ENCODE measurements around the gene TMEM145.

TMEM145 gene

DNA sequence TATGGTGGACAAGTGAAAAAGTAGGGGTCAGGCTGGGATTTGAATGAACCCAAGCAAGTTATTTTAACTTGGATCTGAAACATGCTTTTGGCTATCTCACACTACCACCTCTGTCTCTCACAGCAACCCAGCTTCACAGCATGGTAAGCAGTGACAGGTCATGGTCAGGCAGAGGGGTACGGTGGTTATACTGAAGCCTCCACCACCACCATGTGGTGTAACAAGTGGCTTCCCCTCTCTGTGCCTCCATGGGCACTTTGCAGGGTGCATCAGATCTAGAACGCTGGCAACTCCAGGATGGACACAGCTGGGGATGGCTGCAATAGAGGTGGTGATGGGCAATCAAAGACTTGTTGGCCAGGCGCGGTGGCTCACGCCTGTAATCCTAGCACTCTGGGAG lies 739 bp upstream of the TMEM145 start:
- Histone ChIP-seq H3K79me2 (ENCODE audit: low read length) (no peaks in the 10 kb centered on the region), H3K9me3 (replicated peaks; ENCODE audit: insufficient read depth, low read length) (no peaks in the 10 kb centered on the region), H3K27ac (ENCODE audit: low read length) (no peak overlapping the region), H4K20me1 (ENCODE audit: insufficient read depth, low read length) (no peaks in the 10 kb centered on the region), H3K9me2 (replicated peaks; ENCODE audit: insufficient read depth, low read length) (no peaks in the 10 kb centered on the region), H3K4me2 (ENCODE audit: low read depth, low read length) (peak overlapping the region; percentile 81; the same call in 1 of the 2 replicates), H3F3A (ENCODE audit: insufficient read depth, low read length) (no peaks in the 10 kb centered on the region), H3K9ac (ENCODE audit: low read length) (no peak overlapping the region), H3K4me1 (ENCODE audit: low read length) (peaks cover 3% of the 10 kb centered on the region; the same call in 1 of the 2 replicates), H3K4me3 (ENCODE audit: low read length) (no peak overlapping the region), H3K36me3 (replicated peaks; ENCODE audit: insufficient read depth, low read length) (no peaks in the 10 kb centered on the region), H3K27me3 (replicated peaks; ENCODE audit: insufficient read depth, low read length) (peaks cover 37% of the 10 kb centered on the region), H2AFZ (ENCODE audit: low read length) (no peak overlapping the region)
- DNase-seq = no peak
- TF ChIP-seq EZH2phosphoT487 (IDR thresholded peaks at IDR 0.05; ENCODE audit: low read length) (no peak), EZH2 (optimal IDR thresholded peaks at IDR 0.05; ENCODE audit: low read depth, low read length) (no peak)
- TF ChIP-seq, protein P1, sequence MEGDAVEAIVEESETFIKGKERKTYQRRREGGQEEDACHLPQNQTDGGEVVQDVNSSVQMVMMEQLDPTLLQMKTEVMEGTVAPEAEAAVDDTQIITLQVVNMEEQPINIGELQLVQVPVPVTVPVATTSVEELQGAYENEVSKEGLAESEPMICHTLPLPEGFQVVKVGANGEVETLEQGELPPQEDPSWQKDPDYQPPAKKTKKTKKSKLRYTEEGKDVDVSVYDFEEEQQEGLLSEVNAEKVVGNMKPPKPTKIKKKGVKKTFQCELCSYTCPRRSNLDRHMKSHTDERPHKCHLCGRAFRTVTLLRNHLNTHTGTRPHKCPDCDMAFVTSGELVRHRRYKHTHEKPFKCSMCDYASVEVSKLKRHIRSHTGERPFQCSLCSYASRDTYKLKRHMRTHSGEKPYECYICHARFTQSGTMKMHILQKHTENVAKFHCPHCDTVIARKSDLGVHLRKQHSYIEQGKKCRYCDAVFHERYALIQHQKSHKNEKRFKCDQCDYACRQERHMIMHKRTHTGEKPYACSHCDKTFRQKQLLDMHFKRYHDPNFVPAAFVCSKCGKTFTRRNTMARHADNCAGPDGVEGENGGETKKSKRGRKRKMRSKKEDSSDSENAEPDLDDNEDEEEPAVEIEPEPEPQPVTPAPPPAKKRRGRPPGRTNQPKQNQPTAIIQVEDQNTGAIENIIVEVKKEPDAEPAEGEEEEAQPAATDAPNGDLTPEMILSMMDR (IDR thresholded peaks at IDR 0.05; ENCODE audit: low read length) = no peak

DNA sequence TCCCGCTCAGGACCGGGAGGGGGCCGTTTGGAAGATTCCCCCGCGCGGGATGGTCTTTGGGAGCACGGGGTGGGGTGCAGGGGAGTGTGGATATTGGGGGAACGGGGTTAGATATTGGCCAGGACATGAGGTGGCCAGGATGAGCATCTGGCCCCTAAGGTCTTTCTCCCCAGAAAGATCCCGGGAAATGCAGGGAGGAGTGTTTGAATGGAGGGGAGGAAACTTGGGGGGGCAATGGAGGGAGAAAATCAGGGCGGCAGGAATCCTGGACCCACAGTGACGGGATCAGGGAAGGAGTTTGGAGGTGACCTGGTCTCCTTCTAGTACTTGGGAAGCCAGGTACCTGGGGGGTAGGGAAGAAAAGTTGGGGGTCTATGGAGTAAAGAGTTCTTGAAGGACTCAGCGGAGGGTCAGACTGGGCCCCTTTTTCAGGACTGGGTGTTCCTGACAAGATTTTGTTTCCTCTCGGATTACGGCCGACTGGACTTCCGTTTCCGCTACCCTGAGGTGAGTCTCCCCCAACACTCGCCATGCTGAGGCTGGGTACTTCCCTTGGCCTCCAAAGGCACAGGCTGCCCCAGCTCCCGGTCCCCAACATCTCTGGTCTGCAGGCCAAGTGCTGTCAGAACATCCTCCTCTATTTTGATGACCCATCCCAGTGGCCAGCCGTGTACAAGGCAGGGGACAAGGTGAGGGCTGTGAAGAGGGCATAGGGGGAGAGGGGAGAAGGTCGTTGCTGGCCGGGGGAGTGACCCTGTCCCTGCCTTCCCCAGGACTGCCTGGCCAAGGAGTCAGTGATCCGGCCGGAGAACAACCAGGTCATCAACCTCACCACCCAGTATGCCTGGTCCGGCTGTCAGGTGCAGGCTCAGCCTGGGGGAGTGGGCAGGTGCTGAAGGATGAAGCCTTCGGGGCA lies 989 bp downstream of the TMEM145 start:
- TF ChIP-seq, protein P1 (IDR thresholded peaks at IDR 0.05; ENCODE audit: low read length) = no peak
- TF ChIP-seq EZH2phosphoT487 (IDR thresholded peaks at IDR 0.05; ENCODE audit: low read length) (no peak), EZH2 (optimal IDR thresholded peaks at IDR 0.05; ENCODE audit: low read depth, low read length) (no peak)
- Histone ChIP-seq H3K27me3 (replicated peaks; ENCODE audit: insufficient read depth, low read length) (peaks cover 39% of the 10 kb centered on the region), H3K4me2 (ENCODE audit: low read depth, low read length) (no peak overlapping the region)

DNA sequence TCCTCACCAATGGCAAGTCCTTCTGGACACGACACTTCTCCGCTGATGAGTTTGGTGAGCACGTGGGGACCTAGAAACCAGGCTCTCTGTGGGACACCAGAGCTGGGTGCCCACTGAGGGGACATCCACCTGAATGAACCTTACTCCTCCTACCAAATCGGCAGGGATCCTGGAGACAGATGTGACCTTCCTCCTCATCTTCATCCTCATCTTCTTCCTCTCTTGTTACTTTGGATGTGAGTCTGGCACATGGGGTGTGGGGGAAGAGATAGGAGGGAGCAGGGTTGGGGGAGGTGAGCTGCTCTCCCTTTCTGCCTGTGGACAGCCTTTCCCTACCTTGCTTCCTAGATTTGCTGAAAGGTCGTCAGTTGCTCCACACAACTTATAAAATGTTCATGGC lies 1.9 kb downstream of the TMEM145 start:
- Histone ChIP-seq H4K20me1 (ENCODE audit: insufficient read depth, low read length) (no peaks in the 10 kb centered on the region), H3K9me2 (replicated peaks; ENCODE audit: insufficient read depth, low read length) (no peaks in the 10 kb centered on the region), H3K9me3 (replicated peaks; ENCODE audit: insufficient read depth, low read length) (no peaks in the 10 kb centered on the region), H3K4me1 (ENCODE audit: low read length) (peaks cover 3% of the 10 kb centered on the region; the same call in 1 of the 2 replicates), H3K36me3 (replicated peaks; ENCODE audit: insufficient read depth, low read length) (no peaks in the 10 kb centered on the region), H3K27me3 (replicated peaks; ENCODE audit: insufficient read depth, low read length) (peaks cover 45% of the 10 kb centered on the region), H3K4me2 (ENCODE audit: low read depth, low read length) (no peak overlapping the region), H3K9ac (ENCODE audit: low read length) (no peak overlapping the region), H3K79me2 (ENCODE audit: low read length) (no peaks in the 10 kb centered on the region), H3F3A (ENCODE audit: insufficient read depth, low read length) (no peaks in the 10 kb centered on the region), H3K27ac (ENCODE audit: low read length) (no peak overlapping the region), H3K4me3 (ENCODE audit: low read length) (no peak overlapping the region), H2AFZ (ENCODE audit: low read length) (no peak overlapping the region)
- no peak for DNase-seq
- TF ChIP-seq EZH2phosphoT487 (IDR thresholded peaks at IDR 0.05; ENCODE audit: low read length) (no peak), EZH2 (optimal IDR thresholded peaks at IDR 0.05; ENCODE audit: low read depth, low read length) (no peak)
- TF ChIP-seq, protein P1 (IDR thresholded peaks at IDR 0.05; ENCODE audit: low read length) = no peak

More for the DNA sequence above, 989 bp downstream of the TMEM145 start:
- H3F3A ChIP-seq (ENCODE audit: insufficient read depth, low read length) = no peaks in the 10 kb centered on the region
- no peak overlapping the region for H3K9ac ChIP-seq (ENCODE audit: low read length)
- H3K4me3 ChIP-seq (ENCODE audit: low read length) = no peak overlapping the region
- no peaks in the 10 kb centered on the region for H3K9me2 ChIP-seq (replicated peaks; ENCODE audit: insufficient read depth, low read length)
- H3K9me3 ChIP-seq (replicated peaks; ENCODE audit: insufficient read depth, low read length) = no peaks in the 10 kb centered on the region
- DNase-seq = no peak
- H3K27ac ChIP-seq (ENCODE audit: low read length) = no peak overlapping the region
- peaks cover 3% of the 10 kb centered on the region; the same call in 1 of the 2 replicates for H3K4me1 ChIP-seq (ENCODE audit: low read length)
- no peaks in the 10 kb centered on the region for H3K36me3 ChIP-seq (replicated peaks; ENCODE audit: insufficient read depth, low read length)
- no peak overlapping the region for H2AFZ ChIP-seq (ENCODE audit: low read length)
- H4K20me1 ChIP-seq (ENCODE audit: insufficient read depth, low read length) = no peaks in the 10 kb centered on the region
- H3K79me2 ChIP-seq (ENCODE audit: low read length) = no peaks in the 10 kb centered on the region

Data from MM.1S (cell line).